ENCODE measurements around the gene MEN1. TPM values are rescaled to one million over a fixed set of nuclear protein-coding genes. Genes with fewer than 3 reads are reported as not detected.
"Not testable (repeated sequence)": the region's sequence is repeated elsewhere in the genome, so short reads cannot be mapped to it uniquely, and the experiment has no call there.

MEN1 gene
- total and polyA plus RNA-seq, 9 of the 15 experiments (the other 6 are each of a cell fraction or from before 2014, with no cell fraction given), result 3.4 to 57.2 (median 19.3) TPM

DNA sequence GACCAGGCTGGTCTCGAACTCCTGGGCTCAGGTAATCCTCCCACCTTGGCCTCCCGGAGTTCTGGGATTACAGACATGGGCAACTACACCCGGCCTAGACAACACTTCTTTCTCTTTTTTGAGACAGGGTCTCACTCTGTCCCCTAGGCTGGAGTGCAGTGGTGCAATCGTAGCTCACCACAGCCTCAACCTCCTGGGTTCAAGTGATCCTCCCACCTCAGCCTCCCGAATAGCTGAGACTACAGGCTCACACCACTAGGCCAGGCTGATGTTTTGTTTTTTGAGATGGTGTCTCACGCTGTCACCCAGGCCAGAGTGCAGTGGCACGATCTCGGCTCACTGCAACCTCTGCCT, 35.4 kb upstream of the MEN1 start:
- not testable (repeated sequence) for BruUV-seq (replicated peaks); H3K4me2 ChIP-seq (ENCODE audit: insufficient read depth, low read length); DNase-seq (ENCODE audit: extremely low read depth in 1 of 4, low spot score in 3 of 4); H3K9me3 ChIP-seq (replicated peaks; ENCODE audit: control insufficient read depth, insufficient read depth, low read depth, low read length); H4K20me1 ChIP-seq (replicated peaks; ENCODE audit: control insufficient read depth, insufficient read depth, low read length); H3K9ac ChIP-seq (ENCODE audit: insufficient read depth in 1 of 2, low read depth in 2 of 2, low read length in 2 of 2); H3K4me3 ChIP-seq; H3K27me3 ChIP-seq (ENCODE audit: control insufficient read depth in 2 of 2, insufficient read depth in 2 of 2, low read length in 2 of 2); H3K9me1 ChIP-seq (ENCODE audit: control insufficient read depth, insufficient read depth, low read length); H2AFZ ChIP-seq (ENCODE audit: low read depth, low read length); H3K36me3 ChIP-seq (ENCODE audit: control insufficient read depth, insufficient read depth, low read length); FAIRE-seq; H3K27ac ChIP-seq (ENCODE audit: extremely low read depth, low read depth, low read length); ATAC-seq
- peaks cover 23% of the 10 kb centered on the region; the same call in 2 of the 3 replicates for H3K79me2 ChIP-seq (ENCODE audit: control insufficient read depth, insufficient read depth, low read length)
- 89% methylated on average over 7 of the region's 8 CpGs for WGBS (ENCODE audit: insufficient coverage, low coverage, missing lambda C conversion rate)
- H3K4me1 ChIP-seq (replicated peaks in 1 of 2; ENCODE audit: control insufficient read depth in 2 of 2, insufficient read depth in 2 of 2, low read length in 2 of 2), result peaks cover 46 to 77% of the 10 kb centered on the region in 2 experiments
- TF ChIP-seq BCOR (IDR thresholded peaks at IDR 0.05) (peak; percentile 36; the same call in 1 of the 2 replicates), KDM1A (IDR thresholded peaks at IDR 0.05) (peak in 1 of 2 experiments; percentile 12; a peak in 1 of 4 replicates), CEBPB (tag; IDR thresholded peaks at IDR 0.05) (0 out of 2 replicates have a peak, but pooled peaks have one; percentile 4)
- POLR2A ChIA-PET, result interaction anchor here (0.6 to 4.4 kb wide), 8 partner anchors 10 to 272 kb away, joined by 3 to 26 read pairs (median 4); partner anchors contain the start of genes EHD1 and ZNHIT2
- intact Hi-C loops (cut with micrococcal nuclease), result loop anchor here (5.0 to 10.0 kb wide), 2 partner anchors 267 to 409 kb away; partner anchors contain the start of gene TM7SF2
- in situ Hi-C loops (cut with MboI), result loop anchor here (5.0 kb wide), 2 partner anchors 47 to 152 kb away; partner anchors contain the start of gene BATF2
- CTCF ChIA-PET (ENCODE audit: low intra/inter-chr PET ratio), result interaction anchor here (1.1 to 3.7 kb wide), 2 partner anchors 48 to 169 kb away, joined by 6 to 39 read pairs; partner anchors contain the start of gene ARL2

DNA sequence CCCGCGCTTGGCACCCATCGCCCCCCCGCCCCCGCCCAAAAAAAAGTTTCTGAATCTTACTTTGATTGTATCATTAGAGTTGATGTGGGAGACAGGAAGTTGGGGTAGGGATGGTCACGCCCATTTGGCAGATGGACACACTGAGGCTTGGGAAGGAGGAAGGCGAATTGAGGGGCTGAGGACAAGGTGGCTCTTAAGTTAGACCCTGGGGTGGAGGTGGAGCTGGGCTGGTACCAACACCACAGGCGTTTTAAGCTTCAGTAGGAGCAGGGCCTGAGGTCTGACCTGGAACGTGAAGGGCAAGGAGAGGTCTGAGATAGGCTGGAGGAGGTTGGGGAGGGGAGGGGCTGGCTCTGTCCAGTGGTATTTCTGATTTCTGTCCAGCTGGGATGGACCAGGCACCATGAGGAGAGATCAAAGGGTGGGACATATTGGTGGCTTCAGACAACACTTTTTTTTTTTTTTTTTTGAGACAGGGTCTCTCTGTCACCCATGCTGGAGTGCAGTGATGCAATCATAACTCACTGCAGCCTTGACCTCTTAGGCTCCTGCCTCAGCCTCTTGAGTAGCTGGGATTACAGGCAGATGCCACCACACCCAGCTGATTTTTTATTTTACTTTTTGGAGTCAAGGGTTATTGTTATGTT, 34.9 kb upstream of the MEN1 start:
- Histone ChIP-seq H4K20me1 (replicated peaks; ENCODE audit: control insufficient read depth, insufficient read depth, low read length) (no peaks in the 10 kb centered on the region), H3K27me3 (ENCODE audit: control insufficient read depth in 2 of 2, insufficient read depth in 2 of 2, low read length in 2 of 2) (no peaks in the 10 kb centered on the region; a peak in 1 of 5 replicates), H2AFZ (ENCODE audit: low read depth, low read length) (peak overlapping the region; percentile 91), H3K9me1 (ENCODE audit: control insufficient read depth, insufficient read depth, low read length) (no peaks in the 10 kb centered on the region), H3K9ac (ENCODE audit: insufficient read depth in 1 of 2, low read depth in 2 of 2, low read length in 2 of 2) (peak overlapping the region; percentile 70 to 92; a peak in 3 of 4 replicates), H3K4me2 (ENCODE audit: insufficient read depth, low read length) (peak overlapping the region; percentile 99), H3K79me2 (ENCODE audit: control insufficient read depth, insufficient read depth, low read length) (peaks cover 23% of the 10 kb centered on the region; the same call in 2 of the 3 replicates), H3K4me1 (replicated peaks in 1 of 2; ENCODE audit: control insufficient read depth in 2 of 2, insufficient read depth in 2 of 2, low read length in 2 of 2) (peaks cover 45 to 75% of the 10 kb centered on the region in 2 experiments), H3K27ac (ENCODE audit: extremely low read depth, low read depth, low read length) (peak overlapping the region; percentile 86), H3K4me3 (peak overlapping the region; percentile 56), H3K9me3 (replicated peaks; ENCODE audit: control insufficient read depth, insufficient read depth, low read depth, low read length) (no peaks in the 10 kb centered on the region), H3K36me3 (ENCODE audit: control insufficient read depth, insufficient read depth, low read length) (no peaks in the 10 kb centered on the region)
- WGBS (ENCODE audit: insufficient coverage, low coverage, missing lambda C conversion rate), result 9% methylated on average over 7 of the region's 9 CpGs
- POLR2A ChIA-PET, result interaction anchor here (0.6 to 4.4 kb wide), 7 partner anchors 10 to 272 kb away, joined by 3 to 26 read pairs (median 4); partner anchors contain the start of genes EHD1 and ZNHIT2
- in situ Hi-C loops (cut with MboI) (loop anchor here (5.0 kb wide), 2 partner anchors 47 to 152 kb away; partner anchors contain the start of gene BATF2), intact Hi-C loops (cut with micrococcal nuclease) (loop anchor here (5.0 to 10.0 kb wide), 2 partner anchors 267 to 410 kb away; partner anchors contain the start of gene TM7SF2)
- ATAC-seq, result peak; percentile 1; the same call in 1 of the 3 replicates
- CTCF ChIA-PET (ENCODE audit: low intra/inter-chr PET ratio), result interaction anchor here (1.2 to 1.3 kb wide), 2 partner anchors 58 to 168 kb away, joined by 6 to 9 read pairs; partner anchors contain the start of gene ARL2
- FAIRE-seq, result peak; percentile 81
- DNase-seq (ENCODE audit: extremely low read depth in 1 of 4, low spot score in 3 of 4), result peak in 2 of 4 experiments; percentile 49
- BruUV-seq (replicated peaks), result TSS peak; percentile 62
- TF ChIP-seq HDAC1 (IDR thresholded peaks at IDR 0.05) (peak; percentile 82 to 96; a peak in 3 of 4 replicates), ZNF143 (CRISPR knock-in tag; IDR thresholded peaks at IDR 0.05) (peak; percentile 68), ARNT (IDR thresholded peaks at IDR 0.05) (peak in 1 of 2 experiments; percentile 88; a peak in 2 of 4 replicates), DACH1 (IDR thresholded peaks at IDR 0.05; ENCODE audit: partially characterized antibody) (peak; percentile 58), YY1 (IDR thresholded peaks at IDR 0.05; ENCODE audit: borderline replicate concordance in 1 of 3, control insufficient read depth in 1 of 3, extremely low read depth in 1 of 3, insufficient read depth in 3 of 3, insufficient read length in 1 of 3, insufficient replicate concordance in 2 of 3, low read depth in 1 of 3, low read length in 2 of 3) (peak in 1 of 3 experiments; percentile 1), NFE2 (IDR thresholded peaks at IDR 0.05; ENCODE audit: low read depth) (no peak), ZNF444 (CRISPR knock-in tag; IDR thresholded peaks at IDR 0.05) (no peak), RCOR1 (IDR thresholded peaks at IDR 0.05; ENCODE audit: borderline replicate concordance in 1 of 2, low read depth in 2 of 2, low read length in 2 of 2) (peak; percentile 90 to 99; a peak in 3 of 4 replicates), ZNF830 (CRISPR knock-in tag; IDR thresholded peaks at IDR 0.05) (no peak), GABPA (tag; conservative IDR thresholded peaks at IDR 0.05; ENCODE audit: low read depth) (peak; percentile 11), BHLHE40 (IDR thresholded peaks at IDR 0.05; ENCODE audit: low read length) (0 out of 2 replicates have a peak, but pooled peaks have one; percentile 1), NFIC (IDR thresholded peaks at IDR 0.05) (peak; percentile 38)
